GM23338 (cell line): ENCODE data around the gene NCR2.

Source experiments
- CTCF ChIP-seq, 2 experiments: fragments of 200-600 bp in 1 of 2; sonication (generic) in 1 of 2; conservative IDR thresholded peaks; 2 replicates each; pipeline versions ENCODE4 v1.5.1 to v1.6.1; 2016 to 2017; ENCODE audit warnings: antibody characterized with exemption in 2 of 2, low read depth in 2 of 2, mild to moderate bottlenecking in 2 of 2, moderate library complexity in 1 of 2
- EZH2 ChIP-seq: fragments of 200-600 bp; sonication (generic); IDR thresholded peaks from one replicate; pipeline ENCODE4 v1.8.0; 2017; ENCODE audit warnings: antibody characterized with exemption, mild to moderate bottlenecking, low read depth; ENCODE audit not compliant: unreplicated experiment
- POLR2AphosphoS5 ChIP-seq: IDR thresholded peaks from 2 replicates; pipeline ENCODE4 v1.6.1; 2016; ENCODE audit warnings: antibody characterized with exemption, low read depth

- TF ChIP-seq EZH2 (no peak), CTCF (conservative IDR thresholded peaks at IDR 0.05; ENCODE audit: low read depth in 2 of 2) (peak in 1 of 2 experiments; percentile 21; a peak in 2 of 4 replicates), POLR2AphosphoS5 (no peak)
Observed at GRCh38 chr6:41334482-41335040, 847 bp upstream of the NCR2 start.
